ENCODE measurements around the gene MARK3.

MARK3 gene

DNA sequence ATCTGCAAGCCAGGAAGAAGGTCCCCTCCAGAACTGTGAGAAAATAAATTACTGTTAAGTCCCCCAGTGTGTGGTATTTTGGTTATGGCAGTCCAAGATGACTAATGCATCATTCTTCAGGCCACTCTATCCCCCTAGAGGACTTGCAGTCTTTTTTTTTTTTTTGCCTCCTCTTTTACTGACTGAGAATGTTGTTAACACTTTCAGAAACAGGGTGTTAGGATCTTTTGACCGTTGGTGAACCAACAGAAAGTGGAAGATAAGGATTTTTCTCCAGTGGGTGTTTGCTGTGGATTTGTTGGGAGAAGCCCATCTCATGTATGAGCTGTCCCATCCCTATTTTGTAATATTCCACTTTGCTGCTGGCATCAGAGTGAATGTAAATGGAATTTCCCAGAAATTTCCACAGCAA lies 37.8 kb downstream of the MARK3 start:
- peak; percentile 92 for DNase-seq (ENCODE audit: low read depth)
- TF ChIP-seq, protein P1, sequence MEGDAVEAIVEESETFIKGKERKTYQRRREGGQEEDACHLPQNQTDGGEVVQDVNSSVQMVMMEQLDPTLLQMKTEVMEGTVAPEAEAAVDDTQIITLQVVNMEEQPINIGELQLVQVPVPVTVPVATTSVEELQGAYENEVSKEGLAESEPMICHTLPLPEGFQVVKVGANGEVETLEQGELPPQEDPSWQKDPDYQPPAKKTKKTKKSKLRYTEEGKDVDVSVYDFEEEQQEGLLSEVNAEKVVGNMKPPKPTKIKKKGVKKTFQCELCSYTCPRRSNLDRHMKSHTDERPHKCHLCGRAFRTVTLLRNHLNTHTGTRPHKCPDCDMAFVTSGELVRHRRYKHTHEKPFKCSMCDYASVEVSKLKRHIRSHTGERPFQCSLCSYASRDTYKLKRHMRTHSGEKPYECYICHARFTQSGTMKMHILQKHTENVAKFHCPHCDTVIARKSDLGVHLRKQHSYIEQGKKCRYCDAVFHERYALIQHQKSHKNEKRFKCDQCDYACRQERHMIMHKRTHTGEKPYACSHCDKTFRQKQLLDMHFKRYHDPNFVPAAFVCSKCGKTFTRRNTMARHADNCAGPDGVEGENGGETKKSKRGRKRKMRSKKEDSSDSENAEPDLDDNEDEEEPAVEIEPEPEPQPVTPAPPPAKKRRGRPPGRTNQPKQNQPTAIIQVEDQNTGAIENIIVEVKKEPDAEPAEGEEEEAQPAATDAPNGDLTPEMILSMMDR (conservative IDR thresholded peaks at IDR 0.05; ENCODE audit: low read depth, low read length): peak; percentile 18

DNA sequence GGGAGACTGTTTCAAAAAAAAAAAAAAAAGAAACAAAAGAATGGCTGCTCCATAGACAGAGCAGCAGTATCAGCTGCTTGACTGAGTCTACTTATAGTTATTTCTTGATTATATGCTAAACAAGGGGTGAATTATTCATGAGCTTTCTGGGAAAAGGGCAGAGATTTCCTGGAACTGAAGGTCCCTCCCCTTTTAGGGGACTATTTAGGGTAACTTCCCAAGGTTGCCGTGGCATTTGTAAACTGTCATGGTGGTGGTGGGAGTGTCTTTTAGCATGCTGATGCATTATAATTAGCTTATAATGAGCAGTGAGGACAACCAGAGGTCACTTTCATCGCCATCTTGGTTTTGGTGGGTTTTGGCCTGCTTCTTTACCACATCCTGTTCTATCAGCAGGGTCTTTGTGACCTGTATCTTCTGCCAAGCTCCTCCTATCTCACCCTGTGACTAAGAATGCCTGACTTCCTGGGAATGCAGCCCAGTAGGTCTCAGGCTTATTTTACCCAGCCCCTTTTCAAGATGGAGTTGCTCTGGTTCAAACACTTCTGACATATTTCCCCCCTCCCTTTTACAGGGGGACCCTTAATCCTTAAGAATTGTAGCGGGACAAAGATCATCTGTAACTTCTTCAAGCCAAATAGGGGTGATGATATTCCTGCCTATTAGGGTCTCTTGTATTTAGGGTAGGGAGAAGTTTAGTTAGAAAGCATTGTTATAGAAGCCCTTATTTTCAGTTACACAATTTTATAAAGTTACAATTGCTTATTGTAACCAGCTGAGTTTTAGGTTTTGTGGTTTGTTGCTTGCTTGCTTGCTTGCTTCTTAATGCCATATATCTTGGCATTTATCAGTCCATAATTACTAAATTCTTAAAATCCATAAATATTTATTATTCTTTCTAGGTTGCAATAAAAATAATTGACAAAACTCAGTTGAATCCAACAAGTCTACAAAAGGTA lies 42.5 kb downstream of the MARK3 start:
- H3K4me3 ChIP-seq (ENCODE audit: low read depth, low read length): no peak overlapping the region
- TF ChIP-seq, protein P1 (conservative IDR thresholded peaks at IDR 0.05; ENCODE audit: low read depth, low read length): no peak
- peak; percentile 95 for DNase-seq (ENCODE audit: low read depth)

More for the DNA sequence above, 37.8 kb downstream of the MARK3 start:
- no peak overlapping the region for H3K4me3 ChIP-seq (ENCODE audit: low read depth, low read length)

DNA sequence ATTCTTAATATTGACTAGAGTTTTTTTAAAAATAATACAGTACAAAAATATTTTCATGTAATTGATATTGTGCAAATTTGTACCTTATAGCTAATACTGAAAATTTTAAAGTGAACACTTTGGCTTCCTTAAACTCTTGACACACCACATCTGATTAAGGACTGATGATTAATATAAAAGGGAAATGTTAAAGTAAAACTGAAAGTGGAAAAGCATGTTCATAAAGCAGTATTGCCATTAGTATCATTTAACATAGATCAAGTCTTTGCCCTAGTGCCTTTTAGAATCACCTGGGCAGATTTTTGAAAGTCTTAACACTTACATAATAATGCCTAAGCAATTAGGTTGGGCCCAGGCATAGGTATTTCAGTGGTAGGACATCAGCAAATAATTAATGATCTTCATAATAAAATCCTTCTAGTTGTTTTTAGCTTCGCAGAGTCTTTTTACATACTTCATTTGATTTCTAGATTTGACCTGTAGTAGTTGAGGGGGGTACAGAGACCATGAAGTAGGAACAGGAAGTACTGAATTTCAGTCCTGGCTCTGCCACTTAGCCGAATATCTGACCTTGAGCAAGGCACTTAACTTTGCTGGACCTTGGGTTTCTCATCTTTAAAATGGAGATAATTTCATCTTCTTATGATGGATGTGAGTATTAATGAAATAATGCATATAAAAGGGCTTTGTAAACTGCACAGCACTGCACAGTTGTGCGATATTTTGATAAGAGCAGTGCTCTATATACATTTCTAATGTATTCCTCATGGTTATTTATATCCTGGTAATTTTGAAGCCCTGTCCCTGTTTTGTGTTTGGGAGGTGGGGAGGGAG lies 43.7 kb downstream of the MARK3 start:
- TF ChIP-seq, protein P1 (conservative IDR thresholded peaks at IDR 0.05; ENCODE audit: low read depth, low read length): no peak
- DNase-seq (ENCODE audit: low read depth): no peak
- no peak overlapping the region for H3K4me3 ChIP-seq (ENCODE audit: low read depth, low read length)

DNA sequence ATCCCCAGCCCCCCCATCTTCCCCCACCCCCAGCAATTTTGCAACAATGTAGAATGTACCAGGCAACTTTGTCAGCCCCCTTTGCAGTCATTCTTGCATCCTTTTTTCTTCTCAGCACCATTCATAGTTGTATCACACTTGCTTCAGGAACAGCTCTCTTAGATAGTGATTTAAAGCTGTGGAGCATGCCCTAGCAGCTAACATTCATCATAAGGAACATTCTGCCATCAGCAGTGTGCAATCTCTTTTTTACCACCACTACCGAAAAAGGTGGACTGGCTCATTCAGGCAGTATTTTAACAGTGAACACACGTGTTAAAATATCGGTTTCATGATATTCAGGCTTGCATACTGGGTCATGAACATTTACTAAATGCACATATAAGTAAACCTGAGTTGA lies 45.1 kb downstream of the MARK3 start:
- DNase-seq (ENCODE audit: low read depth): no peak
- no peak overlapping the region for H3K4me3 ChIP-seq (ENCODE audit: low read depth, low read length)
- TF ChIP-seq, protein P1 (conservative IDR thresholded peaks at IDR 0.05; ENCODE audit: low read depth, low read length): no peak

DNA sequence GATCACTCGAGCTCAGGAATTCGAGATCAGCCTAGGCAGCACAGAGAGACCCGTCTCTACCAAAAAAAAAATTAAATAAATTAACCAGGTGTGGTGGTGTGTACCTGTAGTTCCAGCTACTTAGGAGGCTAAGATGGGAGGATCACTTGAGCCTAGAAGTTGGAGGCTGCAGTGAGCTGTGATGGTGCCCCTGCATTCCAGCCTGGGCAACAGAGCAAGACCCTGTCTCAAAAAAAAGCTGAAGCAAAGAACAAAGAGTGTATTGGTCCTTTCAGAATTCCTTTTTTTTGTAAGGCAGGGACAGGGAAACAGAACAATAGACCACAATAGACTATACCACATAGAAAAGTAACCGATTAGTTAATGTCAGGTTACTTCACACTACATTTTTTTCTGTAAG lies 47.4 kb downstream of the MARK3 start:
- TF ChIP-seq, protein P1 (conservative IDR thresholded peaks at IDR 0.05; ENCODE audit: low read depth, low read length): no peak
- H3K4me3 ChIP-seq (ENCODE audit: low read depth, low read length): no peak overlapping the region
- no peak for DNase-seq (ENCODE audit: low read depth)

DNA sequence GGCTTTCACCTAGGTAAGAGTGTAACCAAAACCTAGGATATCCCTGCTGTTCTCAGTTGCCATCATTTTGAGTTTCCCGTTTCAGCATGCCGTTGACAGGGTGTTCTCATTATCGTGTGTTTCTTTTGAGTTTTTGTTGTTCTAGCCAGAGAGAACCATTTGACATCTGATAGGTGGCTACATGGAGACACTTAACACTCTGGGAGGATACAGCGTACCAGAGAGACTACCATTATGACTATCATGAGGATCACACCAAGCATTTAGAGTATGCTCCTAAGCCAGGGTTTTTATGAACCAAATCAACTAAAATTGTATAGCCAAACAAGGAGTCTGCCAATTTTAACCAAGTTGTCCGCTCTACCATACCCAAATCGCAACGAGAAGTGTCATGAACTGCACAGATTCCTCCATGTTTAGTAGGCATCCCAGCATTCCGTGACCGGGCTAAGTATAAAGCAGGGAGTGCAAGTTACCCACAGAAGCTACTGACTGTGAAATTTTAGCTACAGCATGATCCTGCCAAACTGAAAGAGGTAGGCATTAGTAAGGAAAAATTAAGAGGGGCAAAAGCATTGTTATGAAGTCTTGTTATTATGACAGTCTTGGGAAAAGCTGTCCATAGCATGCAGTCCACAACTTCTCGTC lies 48.8 kb downstream of the MARK3 start:
- TF ChIP-seq, protein P1 (conservative IDR thresholded peaks at IDR 0.05; ENCODE audit: low read depth, low read length): no peak
- DNase-seq (ENCODE audit: low read depth): no peak
- H3K4me3 ChIP-seq (ENCODE audit: low read depth, low read length): no peak overlapping the region

All from choroid plexus epithelial cell (primary cell).